Measurements from ENCODE around the gene LRRTM4. TPM values are rescaled to one million over a fixed set of nuclear protein-coding genes. Genes with fewer than 3 reads are reported as not detected.
"Not testable (repeated sequence)": the region's sequence is repeated elsewhere in the genome, so short reads cannot be mapped to it uniquely, and the experiment has no call there.

The LRRTM4 gene
- total RNA-seq, 1 donor from 2014 or later, result not detected

DNA sequence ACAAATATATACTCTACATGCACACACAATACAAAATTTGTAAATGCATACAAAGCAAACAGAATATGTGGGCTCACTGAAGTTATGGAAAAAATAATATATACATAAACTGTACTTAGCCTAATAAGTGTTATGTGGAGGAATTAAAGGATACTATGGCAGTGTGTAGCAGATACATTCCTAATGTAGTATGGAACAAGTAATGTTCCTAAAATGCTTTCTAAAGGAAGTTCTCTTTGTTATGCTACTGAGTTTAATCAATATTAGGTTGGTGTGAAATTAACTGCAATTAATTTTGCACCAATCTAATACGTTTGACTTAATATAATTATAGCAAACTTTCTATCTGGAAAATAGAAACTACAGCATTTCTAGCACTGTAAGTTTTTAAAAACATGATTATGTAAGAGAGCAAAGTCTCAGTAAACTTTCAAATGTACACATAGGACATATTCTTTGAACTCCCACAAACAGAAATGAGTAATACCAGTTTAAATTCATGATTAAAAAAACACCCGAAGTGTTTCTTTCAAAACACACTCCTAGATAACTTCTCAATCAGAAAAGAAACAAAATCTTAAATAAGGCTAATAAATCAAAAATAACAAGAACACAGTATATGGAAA is 331.3 kb downstream of the LRRTM4 start:
- DNase-seq (ENCODE audit: extremely low read depth, low read depth, low spot score), result no peak

DNA sequence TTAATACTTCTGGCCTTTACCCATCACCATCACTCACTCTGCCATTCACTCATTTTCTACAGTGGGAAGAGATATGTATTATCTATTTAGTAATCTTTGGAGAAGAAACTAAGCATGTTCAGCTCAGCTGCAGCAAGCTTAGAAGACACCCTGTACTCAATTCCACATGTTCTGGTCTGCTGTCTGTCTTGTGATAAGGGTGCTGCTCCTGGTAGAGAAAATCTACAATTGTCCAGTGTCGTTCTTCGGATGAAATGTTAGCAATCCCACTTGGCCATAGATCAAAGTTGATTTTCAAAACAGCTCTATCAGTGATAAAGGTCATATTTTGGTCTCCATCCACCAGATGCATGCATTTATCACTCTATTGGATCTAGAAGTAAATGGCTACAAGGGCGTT is 337.1 kb downstream of the LRRTM4 start:
- no peak for DNase-seq (ENCODE audit: extremely low read depth, low read depth, low spot score)

DNA sequence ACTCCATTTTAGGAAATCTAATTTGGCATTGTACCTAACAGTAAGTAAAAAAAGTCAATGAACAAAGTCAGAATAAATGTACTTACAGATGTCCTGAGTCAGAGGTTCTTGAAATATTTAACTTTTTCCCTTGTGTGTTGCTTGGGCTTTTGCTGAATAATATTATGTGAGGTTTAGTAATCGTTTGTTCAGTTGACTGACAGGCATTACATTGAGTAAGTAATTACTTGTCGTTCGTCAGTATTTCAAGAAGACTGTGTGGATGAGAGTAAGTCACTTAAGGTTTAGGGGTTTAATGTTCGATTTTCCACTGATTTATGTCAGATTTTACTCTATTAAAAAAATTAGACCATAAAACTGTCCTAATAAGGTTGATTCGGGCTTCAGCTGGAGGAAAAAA is 342.9 kb downstream of the LRRTM4 start:
- DNase-seq (ENCODE audit: extremely low read depth, low read depth, low spot score), result no peak

DNA sequence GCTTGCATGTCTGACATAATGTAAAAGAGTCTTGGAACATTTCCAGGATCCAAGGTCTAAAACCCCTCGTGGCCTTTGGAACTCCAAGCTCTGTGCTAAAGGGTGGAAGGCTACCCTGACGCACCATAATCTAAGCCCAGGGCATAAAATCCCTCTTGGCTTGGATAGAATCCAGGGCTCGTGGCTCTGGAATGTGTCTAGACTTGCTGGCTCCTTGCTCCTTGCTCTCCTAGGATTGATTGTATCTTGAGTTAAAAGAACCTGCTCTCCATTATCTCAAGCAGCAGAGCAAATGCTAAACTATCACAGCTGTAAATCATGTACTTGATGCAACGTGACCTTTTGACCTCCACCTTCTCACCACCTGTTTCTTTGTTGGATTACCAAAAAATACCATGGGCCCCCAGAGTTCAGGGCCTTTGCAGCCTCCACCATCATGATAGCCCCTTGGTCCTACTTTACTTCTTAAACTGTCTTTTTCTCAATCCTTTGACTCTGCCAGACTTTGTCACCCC is 346.9 kb downstream of the LRRTM4 start:
- DNase-seq (ENCODE audit: extremely low read depth, low read depth, low spot score), result not testable (repeated sequence)

DNA sequence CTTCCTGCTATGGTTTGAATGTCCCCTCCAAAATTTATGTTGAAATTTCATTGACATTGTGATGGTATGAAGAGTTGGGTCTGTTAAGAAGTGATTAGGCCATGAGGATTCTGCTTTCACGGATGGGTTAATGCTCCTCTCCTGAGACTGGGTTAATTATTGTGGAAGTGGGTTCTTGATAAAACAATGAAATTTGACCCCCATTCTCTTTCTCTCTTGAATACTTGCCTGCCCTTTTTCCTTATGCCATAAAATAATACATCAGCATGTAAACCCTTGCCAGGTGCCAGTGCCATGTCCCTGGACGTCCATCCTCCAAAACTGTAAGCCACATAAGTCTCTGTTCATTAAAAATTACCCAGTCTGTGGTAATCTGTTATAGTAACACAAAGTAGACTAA is 352.8 kb downstream of the LRRTM4 start:
- no peak for DNase-seq (ENCODE audit: extremely low read depth, low read depth, low spot score)

DNA sequence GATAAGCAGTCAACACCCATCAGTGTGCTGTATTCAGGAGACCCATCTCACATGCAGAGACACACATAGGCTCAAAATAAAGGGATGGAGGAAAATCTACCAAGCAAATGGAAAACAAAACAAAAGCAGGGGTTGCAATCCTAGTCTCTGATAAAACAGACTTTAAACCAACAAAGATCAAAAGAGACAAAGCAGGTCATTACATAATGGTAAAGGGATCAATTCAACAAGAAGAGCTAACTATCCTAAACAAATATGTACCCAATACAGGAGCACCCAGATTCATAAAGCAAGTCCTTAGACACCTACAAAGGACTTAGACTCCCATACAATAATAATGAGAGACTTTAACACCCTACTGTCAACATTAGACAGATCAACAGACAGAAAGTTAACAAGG is 358.2 kb downstream of the LRRTM4 start:
- DNase-seq (ENCODE audit: extremely low read depth, low read depth, low spot score), result not testable (repeated sequence)

DNA sequence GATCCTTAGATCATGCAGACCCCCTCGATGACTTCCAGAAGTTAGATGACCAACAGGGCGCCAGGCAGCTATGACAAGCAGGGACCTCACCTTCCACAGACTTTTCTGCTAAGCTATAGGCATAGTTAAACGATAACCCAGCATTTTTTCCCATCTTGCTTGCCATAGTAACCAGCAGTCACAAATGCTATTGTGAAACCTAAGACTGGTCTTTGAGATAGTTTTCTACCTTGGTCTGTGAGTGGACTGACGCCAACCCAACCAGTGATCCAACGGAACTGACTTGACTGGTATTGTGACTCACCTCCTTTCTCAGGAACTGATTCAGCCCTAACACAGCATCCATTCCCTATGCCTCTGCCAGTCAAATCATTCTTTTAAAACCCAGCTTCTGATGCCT is 361.2 kb downstream of the LRRTM4 start:
- peak; percentile 57 for DNase-seq (ENCODE audit: extremely low read depth, low read depth, low spot score)

DNA sequence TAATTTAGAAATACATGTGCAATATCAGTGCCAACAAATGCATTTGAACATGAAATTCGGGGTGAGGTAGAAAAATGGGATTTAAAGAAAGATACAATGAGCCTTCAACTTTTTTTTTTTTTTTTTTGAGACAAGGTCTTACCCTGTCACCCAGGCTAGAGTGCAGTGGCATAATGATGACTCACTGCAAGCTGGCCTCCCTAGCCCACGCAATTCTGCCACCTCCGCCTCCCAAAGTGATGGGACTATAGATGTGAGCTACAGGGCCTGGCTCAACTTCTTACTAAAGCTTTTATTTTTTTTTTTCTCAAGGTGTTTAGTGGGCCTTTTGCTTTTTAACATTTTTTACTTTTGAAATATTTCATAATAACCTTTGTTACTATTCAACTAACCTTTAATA is 365.6 kb downstream of the LRRTM4 start:
- DNase-seq (ENCODE audit: extremely low read depth, low read depth, low spot score), result no peak

DNA sequence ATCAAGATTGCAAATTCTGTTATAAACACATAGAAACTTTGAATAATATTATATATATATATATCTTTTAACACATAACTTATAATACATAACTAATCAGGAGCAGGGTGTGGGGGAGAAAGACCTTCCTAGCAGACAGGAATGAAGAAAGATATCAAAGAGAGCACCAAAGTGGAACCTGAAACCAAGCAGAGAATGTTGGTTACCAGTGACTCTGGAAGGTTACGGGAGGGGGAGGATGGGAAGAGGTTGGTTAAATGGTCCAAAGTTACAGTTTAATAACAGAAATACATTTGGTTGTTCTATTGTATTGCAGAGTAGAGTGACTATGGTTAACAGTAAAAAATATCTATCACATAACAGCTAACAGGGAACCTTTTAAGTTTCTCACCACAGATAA is 366.7 kb downstream of the LRRTM4 start:
- no peak for DNase-seq (ENCODE audit: extremely low read depth, low read depth, low spot score)

DNA sequence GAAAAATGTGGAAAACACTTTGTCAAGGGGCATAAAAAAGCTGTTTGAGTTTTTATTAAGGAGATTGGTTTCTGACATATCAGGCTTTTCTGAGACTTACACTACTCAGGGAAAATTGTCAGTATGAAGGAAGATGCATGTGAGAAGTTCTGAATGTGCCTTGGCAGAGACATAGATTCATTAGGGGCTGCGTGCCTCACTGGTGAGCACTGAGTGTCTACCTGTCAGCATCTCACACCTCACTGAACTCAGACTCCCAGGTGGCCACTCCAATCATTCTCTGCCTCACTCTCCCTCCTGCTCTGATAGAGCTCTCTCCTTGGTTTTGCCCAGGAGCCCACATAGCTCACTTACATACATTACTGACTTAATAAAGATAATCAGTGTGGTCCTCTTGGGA is 372.6 kb downstream of the LRRTM4 start:
- no peak for DNase-seq (ENCODE audit: extremely low read depth, low read depth, low spot score)

DNA sequence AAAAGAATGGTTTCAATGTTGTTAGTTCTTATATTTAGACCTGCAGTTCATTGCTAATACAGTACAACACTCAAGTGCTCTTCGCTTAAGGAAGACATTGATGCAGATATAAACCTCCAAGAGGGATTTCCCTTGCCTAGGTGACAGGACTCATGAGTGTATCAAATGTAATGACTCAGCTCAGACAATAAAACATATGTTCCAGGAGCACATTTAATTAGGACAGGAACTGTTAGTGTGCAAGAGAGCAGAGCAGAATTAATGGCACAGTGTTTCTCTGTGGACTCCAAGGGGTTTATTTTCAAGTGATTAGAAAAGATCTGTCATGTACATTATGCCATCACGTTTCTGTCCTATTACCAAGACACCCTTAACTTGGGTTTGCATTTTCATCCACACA is 375.0 kb downstream of the LRRTM4 start:
- no peak for DNase-seq (ENCODE audit: extremely low read depth, low read depth, low spot score)

DNA sequence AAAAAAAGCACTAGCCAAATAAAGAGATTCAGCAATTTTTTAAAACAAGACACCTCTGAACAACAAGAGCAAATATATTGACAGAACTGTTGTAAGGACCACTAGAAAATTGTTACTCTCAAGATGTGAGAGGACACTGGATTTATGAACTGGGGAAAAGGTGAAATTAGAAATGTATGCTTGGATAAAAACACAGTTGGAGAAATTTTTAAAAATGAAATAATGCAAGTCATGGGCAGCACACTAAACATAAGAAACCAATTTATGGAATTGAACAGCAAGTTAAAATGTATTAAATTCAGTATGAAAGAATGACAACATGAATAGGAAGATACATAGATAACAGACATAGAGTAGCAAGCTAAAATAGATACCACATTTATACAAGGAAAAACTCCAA is 377.4 kb downstream of the LRRTM4 start:
- DNase-seq (ENCODE audit: extremely low read depth, low read depth, low spot score), result no peak

DNA sequence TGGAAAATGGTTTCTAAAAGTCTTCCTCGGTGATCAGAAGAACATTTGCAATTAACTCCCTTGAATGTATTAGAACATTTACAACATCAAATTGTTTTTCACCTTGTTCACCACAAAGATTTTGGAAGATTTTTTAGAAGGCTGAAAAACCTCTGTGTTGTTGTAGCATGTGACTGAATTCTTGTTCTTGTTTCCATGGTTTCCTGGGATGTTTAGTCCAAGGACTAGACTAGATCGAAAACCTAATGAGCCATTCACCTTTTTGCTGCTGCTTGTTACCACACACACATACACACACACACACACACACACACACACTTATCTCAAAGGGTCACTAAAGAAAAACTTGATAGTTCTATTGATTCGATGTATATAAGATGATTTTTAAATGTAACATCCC is 380.0 kb downstream of the LRRTM4 start:
- DNase-seq (ENCODE audit: extremely low read depth, low read depth, low spot score), result no peak

DNA sequence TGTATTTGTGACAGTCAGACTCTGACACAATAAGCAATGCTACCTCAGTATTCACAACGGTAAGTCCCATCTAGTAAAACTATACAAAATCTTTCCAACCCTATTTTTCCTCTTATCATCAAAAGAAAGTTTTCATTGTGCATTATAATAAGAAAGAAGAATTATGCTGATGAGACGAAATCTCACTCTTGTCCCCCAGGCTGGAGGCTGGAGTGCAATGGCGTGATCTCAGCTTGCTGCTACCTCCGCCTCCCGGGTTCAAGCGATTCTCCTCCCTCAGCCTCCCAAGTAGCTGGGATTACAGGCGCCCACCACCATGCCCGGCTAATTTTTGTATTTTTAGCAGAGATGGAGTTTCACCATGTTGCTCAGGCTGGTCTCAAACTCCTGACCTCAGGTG is 393.7 kb downstream of the LRRTM4 start:
- not testable (repeated sequence) for DNase-seq (ENCODE audit: extremely low read depth, low read depth, low spot score)

DNA sequence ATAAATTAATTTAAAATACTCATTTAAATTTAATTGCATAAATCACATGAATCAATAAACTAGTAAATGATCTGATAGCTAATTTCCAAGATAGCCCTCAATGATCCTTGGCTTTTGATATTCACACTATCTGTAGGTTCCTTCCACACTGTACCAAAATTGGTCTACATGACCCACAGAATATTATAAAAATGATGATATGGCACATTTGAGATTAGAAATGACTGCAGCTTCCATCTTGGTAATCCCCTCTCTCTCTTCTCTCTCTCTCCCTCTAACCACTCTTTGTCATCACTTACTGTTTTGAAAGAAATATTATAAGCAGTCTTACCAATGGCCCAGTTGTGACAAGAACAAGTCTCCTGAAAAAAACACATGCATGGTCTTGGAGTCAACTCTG is 394.8 kb downstream of the LRRTM4 start:
- no peak for DNase-seq (ENCODE audit: extremely low read depth, low read depth, low spot score)

DNA sequence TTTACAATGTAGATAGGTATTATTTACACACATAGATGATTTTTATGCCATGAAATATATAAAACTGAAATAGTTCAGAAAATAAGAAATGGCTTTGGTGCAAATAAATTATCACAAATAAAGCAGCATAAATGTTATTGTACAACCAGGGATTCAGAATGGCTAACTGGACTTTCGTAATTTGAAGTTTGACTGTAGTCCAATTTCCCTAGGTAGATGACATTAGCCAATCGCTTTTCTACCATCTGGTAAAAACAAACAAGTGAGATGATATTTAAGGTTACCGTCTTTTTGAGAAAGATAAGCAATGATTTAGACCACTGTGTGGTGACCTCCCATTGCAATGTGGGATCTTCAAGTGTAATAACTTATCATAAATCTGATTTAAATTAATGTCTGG is 400.7 kb downstream of the LRRTM4 start:
- no peak for DNase-seq (ENCODE audit: extremely low read depth, low read depth, low spot score)

DNA sequence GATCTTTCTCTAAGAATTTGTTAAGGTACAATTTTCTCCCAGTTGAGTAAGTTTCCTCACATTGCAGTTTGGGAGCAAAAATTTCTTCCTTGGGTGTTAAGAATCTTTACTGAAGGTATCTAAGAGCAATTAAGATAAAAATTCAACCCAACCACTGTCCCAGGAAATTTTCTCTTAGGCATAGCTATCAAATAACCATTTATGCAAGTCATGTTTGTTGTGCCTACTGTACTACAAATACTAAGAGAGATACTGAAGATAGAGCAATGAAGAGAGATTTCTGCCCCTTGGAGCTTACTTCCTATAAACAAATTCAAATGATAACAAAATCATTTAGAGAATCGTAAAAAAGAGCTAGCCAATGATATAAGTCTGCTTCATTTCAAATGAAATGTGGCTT is 402.8 kb downstream of the LRRTM4 start:
- DNase-seq (ENCODE audit: extremely low read depth, low read depth, low spot score), result no peak

DNA sequence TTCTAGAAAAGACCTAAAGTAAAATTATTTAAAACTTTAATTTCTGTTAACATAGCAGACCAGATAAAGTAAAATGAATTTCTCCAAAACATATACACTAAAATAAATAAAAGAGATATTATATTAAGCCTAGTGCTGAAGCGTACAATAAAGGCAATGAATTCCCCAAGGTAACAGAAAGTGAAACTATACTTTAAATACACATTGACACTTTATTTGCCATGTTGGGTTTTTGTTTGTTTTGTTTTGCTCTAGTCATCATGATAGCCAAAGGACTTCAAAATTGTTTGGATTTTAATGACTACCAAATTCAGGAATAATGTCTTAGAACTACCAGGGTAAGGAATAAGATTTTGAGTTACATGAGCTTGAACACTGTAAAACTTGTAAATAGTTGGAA is 413.3 kb downstream of the LRRTM4 start:
- no peak for DNase-seq (ENCODE audit: extremely low read depth, low read depth, low spot score)

DNA sequence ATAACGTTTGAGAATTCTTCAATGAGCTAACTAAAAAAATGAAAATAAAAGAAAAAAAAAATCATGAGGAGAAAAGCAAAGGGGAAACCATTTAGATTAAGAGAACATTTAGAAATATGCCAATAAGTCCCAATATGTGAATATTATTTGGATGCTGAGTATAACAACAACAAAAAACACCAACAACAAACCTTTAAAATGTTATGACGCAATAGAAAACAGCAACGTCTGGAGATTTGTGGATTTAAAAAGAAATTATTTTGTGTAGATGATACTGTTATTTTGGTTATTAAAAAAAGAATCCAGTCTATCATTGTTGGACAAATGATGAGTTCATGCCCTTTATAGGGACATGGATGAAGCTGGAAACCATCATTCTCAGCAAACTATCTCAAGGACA is 417.2 kb downstream of the LRRTM4 start:
- DNase-seq (ENCODE audit: extremely low read depth, low read depth, low spot score), result no peak

DNA sequence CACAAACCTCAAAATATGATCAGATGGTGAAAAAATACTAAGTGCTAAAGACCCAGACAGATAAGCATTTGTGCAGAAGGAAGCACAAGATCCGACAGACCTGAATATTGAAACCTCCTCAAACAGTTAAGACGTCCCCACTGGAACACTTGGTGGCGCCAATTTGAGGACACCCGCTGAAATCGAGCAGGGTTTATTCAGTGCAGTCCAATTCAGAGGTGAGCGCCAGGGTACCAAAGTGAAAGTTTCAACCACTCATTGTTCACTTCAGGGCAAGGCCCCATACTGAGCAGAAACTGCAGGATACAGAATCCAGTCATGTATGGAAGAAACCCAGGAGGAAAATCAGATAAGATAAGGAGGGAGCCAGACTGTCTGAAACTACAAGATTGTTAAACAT is 417.6 kb downstream of the LRRTM4 start:
- no peak for DNase-seq (ENCODE audit: extremely low read depth, low read depth, low spot score)

DNA sequence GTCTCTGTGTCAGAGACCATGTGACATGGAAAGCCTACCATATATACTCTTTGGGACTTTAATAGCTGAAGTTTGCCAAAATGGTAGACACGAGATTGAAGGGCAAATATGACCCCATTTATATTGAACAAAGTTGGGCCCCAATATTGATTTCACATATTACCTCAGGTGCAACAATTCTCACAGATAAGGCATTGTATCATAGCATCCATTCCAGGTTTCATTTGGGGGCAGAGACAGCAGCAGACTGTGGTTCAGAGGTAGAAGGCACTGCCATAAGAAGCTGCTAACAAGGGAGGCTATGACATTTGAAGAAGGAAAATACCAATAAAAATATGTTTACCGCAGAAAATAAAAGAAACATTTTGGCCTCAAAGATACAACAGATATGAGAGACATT is 419.2 kb downstream of the LRRTM4 start:
- DNase-seq (ENCODE audit: extremely low read depth, low read depth, low spot score), result no peak

DNA sequence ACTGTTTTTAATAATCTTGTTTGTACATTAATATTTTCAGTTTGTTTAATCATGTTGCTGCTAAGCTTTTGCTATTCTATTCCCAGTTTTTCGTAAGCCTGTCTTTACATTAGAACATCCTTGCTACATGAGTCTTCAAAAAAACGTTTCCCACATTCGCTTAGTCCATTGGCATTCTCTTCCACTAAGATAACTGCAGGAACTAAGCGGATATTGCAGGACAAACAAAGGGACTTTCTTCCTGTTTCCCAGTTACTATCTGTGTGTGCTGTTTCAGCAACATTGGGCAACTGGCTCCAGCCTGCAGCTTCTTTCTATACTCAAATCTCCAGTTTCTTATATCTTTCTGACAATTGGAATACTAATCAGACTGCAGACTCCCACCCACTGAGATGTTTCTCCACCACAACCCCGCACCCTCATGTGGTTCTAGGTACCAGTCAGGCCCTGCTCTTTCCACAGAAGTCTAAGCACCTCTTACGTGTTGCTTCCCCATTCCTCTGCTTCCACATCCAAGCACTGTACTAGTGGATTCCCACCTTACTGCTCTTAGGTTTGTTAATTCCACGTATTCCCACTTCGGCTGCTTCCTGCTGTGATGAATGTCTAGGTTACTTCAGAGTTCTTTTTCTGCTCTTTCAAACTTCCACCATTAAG is 420.3 kb downstream of the LRRTM4 start:
- DNase-seq (ENCODE audit: extremely low read depth, low read depth, low spot score), result no peak

DNA sequence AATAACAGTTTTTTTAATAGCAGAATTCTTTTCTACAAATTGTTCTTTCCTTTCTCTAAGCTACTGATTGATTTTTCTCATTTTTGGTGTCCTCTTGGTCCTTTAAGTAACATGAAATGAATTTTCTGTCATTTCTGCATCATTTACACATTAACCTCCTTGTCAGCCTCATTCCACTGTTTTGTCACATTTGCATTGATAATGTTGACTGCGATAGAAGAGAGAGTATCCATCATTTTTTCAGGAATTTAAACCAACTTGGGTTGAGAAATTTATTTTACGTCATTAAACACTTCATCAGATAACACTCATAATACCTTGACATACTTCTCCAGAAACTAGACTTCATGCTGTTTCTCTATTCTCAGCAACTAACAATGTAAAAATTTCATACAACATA is 422.2 kb downstream of the LRRTM4 start:
- no peak for DNase-seq (ENCODE audit: extremely low read depth, low read depth, low spot score)

All from glomerular endothelial cell (primary cell).